Jurkat, Clone E6-1 (cell line): ENCODE data around the gene OOSP4A.
"Not testable (repeated sequence)": the region's sequence is repeated elsewhere in the genome, so short reads cannot be mapped to it uniquely, and the experiment has no call there.

Experiments
- DNase-seq: peaks from one replicate; pipeline ENCODE4 v3.0.0-alpha.2; 2011; ENCODE audit warnings: low read depth, low spot score
- H3K4me3 ChIP-seq: 2 replicates; pipeline ENCODE4 v1.5.1; 2011; ENCODE audit warnings: mild to moderate bottlenecking, low read length, control low read depth, moderate library complexity

OOSP4A gene

DNA sequence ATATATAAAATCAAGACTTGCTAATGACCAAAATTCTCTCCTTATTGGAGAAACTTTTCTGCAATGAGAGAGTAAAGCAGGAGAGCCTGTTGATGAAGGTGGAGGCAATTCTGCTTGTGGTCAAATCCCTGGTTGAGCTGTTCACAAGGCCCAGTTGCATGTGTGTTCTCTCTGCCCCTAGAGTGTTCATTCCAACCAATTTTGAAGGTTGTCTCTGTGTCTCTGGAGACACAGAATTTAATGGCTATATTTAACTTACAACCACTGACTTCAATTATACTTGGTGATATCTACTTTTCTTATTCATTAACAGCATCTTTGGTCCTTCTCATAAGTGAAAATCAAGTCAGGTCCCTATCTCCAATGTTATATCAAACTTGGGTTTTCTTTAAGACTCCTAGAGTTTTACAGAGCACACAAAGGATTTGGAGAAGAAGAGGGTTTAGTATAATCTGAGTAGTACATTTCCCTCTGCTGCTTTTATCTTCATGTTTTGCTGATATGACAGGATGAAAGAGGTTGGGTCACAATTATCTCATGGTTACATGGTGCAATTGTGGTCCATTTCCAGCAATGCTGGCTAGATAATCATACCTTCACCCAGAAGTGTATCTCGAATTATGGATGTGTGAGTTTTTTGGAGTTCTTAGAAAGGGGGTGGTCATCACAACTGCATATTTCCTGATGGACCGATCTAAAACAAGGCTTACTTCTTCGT lies 4.0 kb downstream of the OOSP4A start:
- DNase-seq, result no peak
- H3K4me3 ChIP-seq, result no peak overlapping the region

- no peak overlapping the region for H3K4me3 ChIP-seq
- no peak for DNase-seq
These were observed 4.6 kb downstream of the OOSP4A start for GRCh38 chr11:59968395-59968783.

- DNase-seq, result no peak
- no peak overlapping the region for H3K4me3 ChIP-seq
These were observed 9.3 kb downstream of the OOSP4A start for GRCh38 chr11:59973097-59973496.

- DNase-seq, result no peak
- no peak overlapping the region for H3K4me3 ChIP-seq
These were observed 17.4 kb downstream of the OOSP4A start for GRCh38 chr11:59981106-59981770.

DNA sequence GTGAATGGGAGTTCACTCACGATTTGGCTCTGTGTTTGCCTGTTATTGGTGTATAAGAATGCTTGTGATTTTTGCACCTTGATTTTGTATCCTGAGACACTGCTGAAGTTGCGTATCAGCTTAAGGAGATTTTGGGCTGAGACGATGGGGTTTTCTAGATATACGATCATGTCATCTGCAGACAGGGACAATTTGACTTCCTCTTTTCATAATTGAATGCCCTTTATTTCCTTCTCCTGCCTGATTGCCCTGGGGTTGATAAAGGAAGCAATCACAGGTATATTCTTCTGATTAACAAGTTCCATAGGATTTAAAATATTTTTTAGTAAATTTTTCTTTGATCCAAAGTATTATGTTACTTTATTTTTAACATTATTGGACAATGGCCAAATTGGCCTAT lies 18.2 kb downstream of the OOSP4A start:
- not testable (repeated sequence) for DNase-seq, H3K4me3 ChIP-seq

DNA sequence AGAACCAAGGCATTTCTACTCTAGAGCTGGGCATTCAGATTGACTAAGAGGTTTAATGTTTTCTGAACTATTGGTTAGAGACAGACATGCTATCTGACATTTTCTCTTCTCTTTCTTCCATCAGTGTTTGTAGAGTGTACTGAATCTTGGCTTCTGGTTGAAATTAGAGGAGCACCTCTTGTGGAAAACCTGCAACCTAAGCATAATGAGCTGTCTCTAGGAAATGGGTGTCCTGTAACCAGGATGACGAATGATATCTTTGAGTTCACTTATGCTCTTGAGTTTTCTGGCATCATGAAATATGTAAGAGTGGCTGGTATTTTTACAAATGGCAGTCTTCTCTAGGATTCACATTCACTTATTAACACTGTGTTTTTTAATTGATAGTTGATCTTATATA lies 19.4 kb downstream of the OOSP4A start:
- no peak overlapping the region for H3K4me3 ChIP-seq
- DNase-seq, result no peak

GRCh38 chr11:59984368-59984767 lies 20.5 kb downstream of the OOSP4A start:
- DNase-seq, result no peak
- H3K4me3 ChIP-seq, result no peak overlapping the region

- no peak overlapping the region for H3K4me3 ChIP-seq
- DNase-seq, result no peak
These were observed 26.6 kb downstream of the OOSP4A start for GRCh38 chr11:59990421-59990820.

- no peak overlapping the region for H3K4me3 ChIP-seq
- peak; percentile 20 for DNase-seq
These were observed 28.6 kb downstream of the OOSP4A start for GRCh38 chr11:59992425-59992824.

DNA sequence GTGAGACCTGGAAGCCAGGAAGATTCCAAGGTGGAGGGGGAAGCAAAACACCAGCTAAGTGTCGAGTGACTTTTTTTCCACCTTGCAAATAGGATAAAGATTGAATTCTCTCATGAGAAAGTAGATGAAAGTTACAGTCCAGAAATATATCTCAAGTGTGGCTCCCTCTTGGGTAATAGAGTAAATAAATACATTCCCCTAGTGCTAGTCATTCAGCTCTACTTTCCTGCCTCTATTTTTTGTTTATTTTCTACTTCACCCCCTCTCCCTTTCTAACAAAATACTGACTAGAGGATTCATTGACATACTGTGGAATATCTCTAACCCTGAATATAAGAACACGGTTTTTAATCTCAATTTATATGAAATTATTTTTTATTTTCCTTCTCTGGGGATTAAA lies 34.0 kb downstream of the OOSP4A start:
- H3K4me3 ChIP-seq, result no peak overlapping the region
- DNase-seq, result no peak

- DNase-seq, result no peak
- H3K4me3 ChIP-seq, result no peak overlapping the region
These were observed 35.9 kb downstream of the OOSP4A start for GRCh38 chr11:59999691-60000090.

- DNase-seq, result no peak
- no peak overlapping the region for H3K4me3 ChIP-seq
These were observed 39.9 kb downstream of the OOSP4A start for GRCh38 chr11:60003729-60004128.

GRCh38 chr11:60005360-60005759 lies 41.5 kb downstream of the OOSP4A start:
- no peak for DNase-seq
- no peak overlapping the region for H3K4me3 ChIP-seq

GRCh38 chr11:60016881-60017280 lies 53.0 kb downstream of the OOSP4A start, which contains the start of gene OOSP4B:
Gene OOSP4B (plus strand): TSS chr11:60017181.
- H3K4me3 ChIP-seq, result no peak within 1 kb of the TSS
- no peak for DNase-seq

DNA sequence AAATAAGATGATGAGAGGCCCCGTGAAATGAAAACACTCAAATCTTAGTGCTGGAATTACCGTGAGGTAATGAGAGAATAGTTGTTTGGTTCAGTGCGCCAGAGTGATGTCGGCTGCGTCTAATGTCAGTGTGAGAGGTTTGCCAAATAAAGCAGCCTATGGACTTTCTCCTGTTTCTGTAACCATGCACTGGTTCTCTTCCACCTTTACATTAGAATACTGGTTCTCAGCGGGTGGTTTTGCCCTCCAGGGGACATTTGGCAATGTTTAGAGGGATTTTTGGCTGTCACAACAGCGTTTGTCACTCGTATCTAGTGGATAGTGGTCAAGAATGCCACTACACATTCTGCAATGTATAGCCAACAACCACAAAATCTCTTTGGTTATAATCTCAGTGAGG lies 54.2 kb downstream of the OOSP4A start:
- no peak for DNase-seq
- no peak overlapping the region for H3K4me3 ChIP-seq
